Lung microvascular endothelial cell (primary cell): ENCODE data around the gene COPS8. TPM values are rescaled to one million over a fixed set of nuclear protein-coding genes. Genes with fewer than 3 reads are reported as not detected.
A peak's percentile ranks its signal among the peaks of the same experiment; 100 is the strongest.

Experiments
- DNase-seq, 2 donors: peaks; one replicate each; pipeline versions ENCODE4 v3.0.0 to v3.0.0-alpha.2; 2010; ENCODE audit warnings: low read depth in 2 of 2
- total RNA-seq: library from RNA; depleted of rRNA; stranded (reverse); fragments of >200 nt; gene quantifications from 2 replicates; pipeline ENCODE4 v1.2.1, GENCODE V29; 2014

COPS8 gene
- total RNA-seq, 1 donor from 2014 or later, result 45.4 TPM

GRCh38 chr2:237097911-237098702 is 12.4 kb downstream of the COPS8 start:
- DNase-seq, result peak in 1 of 2 donors; percentile 95

DNA sequence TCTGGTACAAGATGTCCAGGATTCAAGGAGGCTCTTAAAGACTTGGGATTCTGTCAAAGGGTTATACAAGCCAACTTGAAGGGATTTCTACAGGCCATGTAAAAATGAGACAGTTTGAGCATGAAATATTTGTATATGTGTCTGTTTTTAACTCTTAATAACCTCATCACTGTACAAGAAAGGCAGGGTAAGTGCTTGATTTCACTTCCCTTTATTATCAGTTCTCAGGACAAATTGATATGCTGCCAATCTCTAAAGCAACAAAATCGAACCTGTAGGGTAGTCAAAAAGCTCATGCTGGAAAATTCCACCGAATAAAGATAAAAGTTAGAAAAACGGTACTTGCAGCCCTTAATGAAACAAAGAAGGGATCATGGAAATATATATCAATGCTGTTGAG is 14.1 kb downstream of the COPS8 start:
- no peak for DNase-seq

- no peak for DNase-seq
These were observed 15.7 kb downstream of the COPS8 start for GRCh38 chr2:237101118-237101979.

DNA sequence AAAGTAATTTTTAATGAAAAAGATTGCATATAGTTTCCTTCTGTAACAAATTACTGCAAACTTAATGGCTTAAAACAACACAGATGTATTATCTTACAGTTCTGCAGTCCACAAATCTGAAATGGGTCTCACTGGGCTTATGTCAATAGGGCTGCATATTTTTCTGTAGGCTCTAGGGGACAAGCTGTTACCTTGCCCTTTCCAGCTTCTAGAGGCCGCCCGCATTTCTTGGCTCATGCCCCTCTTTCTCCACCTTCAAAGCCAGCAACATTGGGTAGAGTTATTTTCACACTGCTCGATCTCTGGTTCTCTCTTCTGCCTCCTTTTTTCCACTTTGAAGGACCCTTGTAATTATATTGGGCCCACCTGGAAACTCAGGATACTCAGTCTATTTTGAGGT is 16.7 kb downstream of the COPS8 start:
- DNase-seq, result no peak

GRCh38 chr2:237109421-237109934 is 23.8 kb downstream of the COPS8 start:
- DNase-seq, result no peak

GRCh38 chr2:237113026-237113795 is 27.5 kb downstream of the COPS8 start:
- no peak for DNase-seq

GRCh38 chr2:237115870-237116269 is 30.2 kb downstream of the COPS8 start:
- no peak for DNase-seq

GRCh38 chr2:237116431-237116830 is 30.7 kb downstream of the COPS8 start:
- DNase-seq, result no peak

GRCh38 chr2:237118025-237118424 is 32.3 kb downstream of the COPS8 start:
- peak in 1 of 2 donors; percentile 32 for DNase-seq

DNA sequence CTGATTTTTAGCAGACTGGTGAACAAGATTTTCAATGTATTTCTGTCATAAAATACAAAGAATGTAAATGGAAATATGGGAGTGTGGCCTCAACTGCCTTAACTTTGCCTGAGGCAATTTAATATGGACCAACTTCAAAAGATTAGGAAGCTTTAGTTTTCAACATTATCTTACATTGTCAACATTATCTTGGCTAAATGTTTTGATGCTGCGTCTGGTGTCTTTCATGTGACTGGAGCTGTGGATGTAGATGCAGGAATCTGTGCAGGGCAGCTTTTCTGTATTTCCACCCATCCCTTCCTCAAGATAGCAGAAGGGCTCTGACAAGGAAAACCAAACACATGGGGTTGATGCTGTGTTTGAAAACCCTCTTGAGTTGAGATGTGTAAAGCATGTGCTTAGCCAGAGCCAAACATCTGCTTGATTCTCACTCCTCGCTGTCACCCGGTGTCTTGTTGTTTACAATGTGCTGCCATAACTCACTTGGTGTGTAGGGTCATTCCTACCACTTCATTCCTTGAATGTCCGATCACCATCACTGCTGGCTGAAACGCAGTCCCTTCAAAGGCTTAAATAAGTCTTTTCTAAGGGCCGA is 33.0 kb downstream of the COPS8 start:
- DNase-seq, result no peak

GRCh38 chr2:237120916-237121315 is 35.2 kb downstream of the COPS8 start:
- no peak for DNase-seq

GRCh38 chr2:237121321-237121720 is 35.6 kb downstream of the COPS8 start:
- no peak for DNase-seq

DNA sequence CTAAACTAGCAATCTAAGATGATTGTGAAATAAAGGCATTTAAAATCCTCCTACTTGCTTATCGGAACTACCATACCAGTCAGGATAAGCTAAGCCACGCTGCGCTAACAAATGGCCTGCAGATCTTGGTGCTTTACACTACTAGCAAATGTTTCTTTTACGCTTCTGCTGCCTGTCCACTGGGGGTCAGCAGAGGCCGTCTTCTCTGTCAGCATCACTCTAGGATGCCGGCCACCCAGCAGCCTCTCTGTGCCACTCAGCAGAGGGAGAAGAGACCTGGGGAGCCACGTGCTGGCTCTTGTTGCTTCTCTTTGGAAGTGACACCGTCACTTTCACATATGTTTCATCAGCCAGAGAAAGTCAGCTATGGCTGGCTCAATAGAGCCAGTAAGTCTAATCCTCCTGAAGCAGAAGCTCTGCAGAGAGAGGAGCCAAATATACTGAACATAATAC is 36.6 kb downstream of the COPS8 start:
- peak; percentile 72 to 81 for DNase-seq

DNA sequence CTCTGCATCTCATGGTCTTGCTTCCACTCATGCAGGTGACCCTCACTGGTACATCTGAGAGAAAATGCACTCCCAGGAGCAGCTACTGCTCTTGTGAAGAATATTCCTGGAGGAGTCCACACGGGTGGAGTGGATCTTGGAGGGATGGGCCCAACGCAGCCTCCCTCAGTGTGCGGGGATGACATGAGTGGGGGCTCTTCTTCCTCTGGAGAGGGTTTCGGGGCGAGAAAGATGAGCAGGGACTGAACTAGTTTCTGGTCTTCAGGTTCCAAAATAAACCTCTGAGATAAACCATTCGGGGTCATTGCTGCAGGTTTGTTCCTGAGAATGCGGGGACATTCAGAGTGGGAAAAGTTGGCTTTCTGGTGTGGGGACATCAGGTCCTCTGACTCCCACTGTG is 39.1 kb downstream of the COPS8 start:
- DNase-seq, result no peak

GRCh38 chr2:237125967-237126366 is 40.3 kb downstream of the COPS8 start:
- no peak for DNase-seq

GRCh38 chr2:237126519-237127174 is 41.0 kb downstream of the COPS8 start:
- DNase-seq, result peak in 1 of 2 donors; percentile 17

GRCh38 chr2:237128026-237128703 is 42.5 kb downstream of the COPS8 start:
- peak; percentile 39 to 99 for DNase-seq

- DNase-seq, result no peak
These were observed 43.3 kb downstream of the COPS8 start for GRCh38 chr2:237128845-237129592.

DNA sequence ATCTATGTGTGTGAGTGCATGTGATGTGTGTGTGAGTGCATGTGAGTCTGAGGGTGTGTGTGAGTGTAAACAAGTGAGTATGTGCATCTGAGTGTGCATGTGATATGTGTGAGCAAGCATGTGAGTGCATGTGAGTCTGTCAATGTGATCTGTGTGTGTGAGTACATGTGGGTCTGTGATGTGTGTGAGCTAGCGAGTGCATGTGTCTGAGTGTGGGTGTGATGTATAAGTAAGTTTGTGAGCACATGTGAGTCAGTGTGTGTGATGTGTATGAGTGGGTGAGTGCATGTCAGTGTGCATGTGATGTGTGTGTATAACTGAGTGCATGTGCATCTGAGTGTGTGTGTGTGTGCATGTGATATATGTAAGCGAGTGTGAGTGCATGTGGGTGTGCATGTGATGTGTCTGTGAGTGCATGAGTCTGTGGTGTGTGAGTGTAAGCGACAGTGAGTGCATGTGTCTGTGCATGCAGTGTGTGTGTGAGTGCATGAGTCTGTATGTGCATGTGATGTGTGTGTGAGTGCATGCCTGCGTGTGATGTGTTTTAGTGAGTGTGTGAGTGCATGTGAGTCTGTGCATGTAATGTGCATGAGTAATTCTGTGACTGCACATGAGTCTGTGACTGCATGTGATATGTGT is 44.1 kb downstream of the COPS8 start:
- DNase-seq, result no peak
